CD4-positive, alpha-beta T cell treated with Interleukin-21 for 1 hour (primary cell): ENCODE data around the gene MAP3K3.
"Not testable (repeated sequence)": the region's sequence is repeated elsewhere in the genome, so short reads cannot be mapped to it uniquely, and the experiment has no call there.

ENCODE experiments used
- DNase-seq: peaks from one replicate; pipeline ENCODE4 v3.0.0-alpha.2; 2020

Gene MAP3K3

GRCh38 chr17:63709110-63709509 lies 86.9 kb downstream of the MAP3K3 start:
- no peak for DNase-seq

GRCh38 chr17:63714550-63715277 lies 92.5 kb downstream of the MAP3K3 start:
- no peak for DNase-seq

GRCh38 chr17:63716426-63716825 lies 94.2 kb downstream of the MAP3K3 start:
- no peak for DNase-seq

GRCh38 chr17:63718988-63719387 lies 96.8 kb downstream of the MAP3K3 start:
- no peak for DNase-seq

- DNase-seq = not testable (repeated sequence)
Measured at GRCh38 chr17:63720194-63720593, 98.0 kb downstream of the MAP3K3 start.

- DNase-seq = no peak
Measured at GRCh38 chr17:63722403-63722802, 100.2 kb downstream of the MAP3K3 start.

- no peak for DNase-seq
Measured at GRCh38 chr17:63735691-63736090, 113.5 kb downstream of the MAP3K3 start.

- no peak for DNase-seq
Measured at GRCh38 chr17:63740464-63741142, 118.4 kb downstream of the MAP3K3 start.

- no peak for DNase-seq
Measured at GRCh38 chr17:63741143-63741407, 118.9 kb downstream of the MAP3K3 start.

- peak; percentile 99 for DNase-seq
Measured at GRCh38 chr17:63741408-63742173, 119.4 kb downstream of the MAP3K3 start, which contains the start of gene STRADA. STRADA (minus strand) TSS chr17:63741799; CDS start chr17:63728369, 13,430 bp downstream.
